ENCODE data around the gene SHANK2.

GRCh38 chr11:71235719-71236118 lies 16.7 kb downstream of the SHANK2 start:
- TF ChIP-seq POLR2AphosphoS5 (IDR thresholded peaks at IDR 0.05) (no peak), POLR2A (IDR thresholded peaks at IDR 0.05) (no peak)

Measured in upper lobe of left lung (tissue), 4 donors.